HepG2 (cell line): ENCODE data around the gene ATG2A. TPM values are rescaled to one million over a fixed set of nuclear protein-coding genes. Genes with fewer than 3 reads are reported as not detected.

Source experiments
- ATAC-seq: fragments of 200-7000 bp; cut with Tn5 transposase; 3 replicates; pipeline ENCODE4 v1.9.1; 2020; ENCODE audit warnings: mild to moderate bottlenecking, moderate library complexity
- BruUV-seq: library from RNA; stranded (reverse); fragments of 400-500 nt; replicated peaks from 2 replicates; lab custom pipeline; 2021; lab: Mats Ljungman, UMichigan
- CTCF ChIA-PET: fragments of 300-600 bp; formaldehyde crosslinking; extraction: SDS; loops from one replicate; lab custom pipeline; 2021; ENCODE audit warnings: low total read pairs, inconsistent platforms, low intra/inter-chr PET ratio; lab: Yijun Ruan, JAX
- POLR2A ChIA-PET: fragments of 350-600 bp; sonication (Branson Sonifier 250); formaldehyde crosslinking; loops from one replicate; lab custom pipeline; 2020; ENCODE audit warnings: antibody characterized with exemption, inconsistent platforms; lab: Yijun Ruan, JAX
- DNase-seq: peaks from one replicate; pipeline ENCODE4 v3.0.0-alpha.2; 2015; ENCODE audit warnings: low spot score
- FAIRE-seq: peaks from 3 replicates; lab custom pipeline; 2011; peaks lifted over from hg19 to GRCh38; lab: Jason Lieb, UNC
- H2AFZ ChIP-seq: one replicate; pipeline ENCODE4 v1.6.1; 2011; ENCODE audit warnings: low read length, inconsistent platforms
- H3K27ac ChIP-seq: fragments of 300-600 bp; 3 replicates; pipeline ENCODE4 v1.8.0; 2011; ENCODE audit warnings: mixed run types, mild to moderate bottlenecking, mixed read lengths, low read length, inconsistent platforms; ENCODE audit not compliant: insufficient read depth; ENCODE audit errors: extremely low read length
- H3K27me3 ChIP-seq, 2 experiments: fragments of 200-600 bp in 1 of 2; 2 replicates in 1 of 2; 3 replicates in 1 of 2; pipeline versions ENCODE4 v1.6.0 to v1.8.0; 2011; ENCODE audit warnings: low read length in 2 of 2, mild to moderate bottlenecking in 2 of 2, moderate library complexity in 2 of 2, inconsistent platforms in 1 of 2; ENCODE audit not compliant: insufficient read depth in 2 of 2, control insufficient read depth in 1 of 2
- H3K36me3 ChIP-seq, 2 experiments: fragments of 200-600 bp in 1 of 2; replicated peaks in 1 of 2; 2 replicates in 1 of 2; 3 replicates in 1 of 2; pipeline versions ENCODE4 v1.5.1 to v1.8.0; 2011; ENCODE audit warnings: low read length in 2 of 2, inconsistent platforms in 1 of 2; ENCODE audit not compliant: insufficient read depth in 2 of 2, control insufficient read depth in 1 of 2
- H3K4me1 ChIP-seq: 2 replicates; pipeline ENCODE4 v1.5.1; 2012; ENCODE audit warnings: low read length, inconsistent platforms; ENCODE audit not compliant: insufficient read depth
- H3K4me2 ChIP-seq: 2 replicates; pipeline ENCODE4 v1.6.0; 2011; ENCODE audit warnings: low read depth, low read length, inconsistent platforms
- H3K4me3 ChIP-seq, 3 experiments: fragments of 200-600 bp in 1 of 3; sonication (generic), shearing (Covaris generic) in 1 of 3; replicated peaks in 1 of 3; 2 replicates each; pipeline ENCODE4 v1.5.1; 2011 to 2016; ENCODE audit warnings: low read length in 3 of 3, inconsistent platforms in 2 of 3, low read depth in 2 of 3, mild to moderate bottlenecking in 2 of 3, control low read depth in 1 of 3, mixed read lengths in 1 of 3; ENCODE audit not compliant: insufficient read depth in 1 of 3
- H3K79me2 ChIP-seq: one replicate; pipeline ENCODE4 v1.6.1; 2011; ENCODE audit warnings: low read length, inconsistent platforms; ENCODE audit not compliant: insufficient read depth
- H3K9ac ChIP-seq: 2 replicates; pipeline ENCODE4 v1.6.0; 2011; ENCODE audit warnings: mild to moderate bottlenecking, low read depth, low read length, inconsistent platforms; ENCODE audit not compliant: insufficient read depth
- H3K9me3 ChIP-seq: 2 replicates; pipeline ENCODE4 v1.5.1; 2012; ENCODE audit warnings: mild to moderate bottlenecking, low read length
- H4K20me1 ChIP-seq: 2 replicates; pipeline ENCODE4 v1.6.0; 2011; ENCODE audit warnings: inconsistent platforms, mild to moderate bottlenecking, low read length, moderate library complexity; ENCODE audit not compliant: insufficient read depth
- ELF4 ChIP-seq: sonication (generic); formaldehyde crosslinking; IDR thresholded peaks from 2 replicates; pipeline ENCODE4 v1.5.0; 2020; ENCODE audit warnings: missing genetic modification reagents, mild to moderate bottlenecking, moderate library complexity, borderline replicate concordance
- FIP1L1 ChIP-seq: fragments of 200-400 bp; formaldehyde crosslinking; IDR thresholded peaks from 2 replicates; pipeline ENCODE4 v1.6.1; 2018; ENCODE audit warnings: low read depth, mild to moderate bottlenecking, low read length, moderate library complexity, borderline replicate concordance; ENCODE audit not compliant: insufficient read depth
- ZBTB7A ChIP-seq: sonication (generic); formaldehyde crosslinking; IDR thresholded peaks from 2 replicates; pipeline ENCODE4 v1.8.0; 2022; ENCODE audit warnings: mild to moderate bottlenecking, missing genetic modification reagents
- ZNF747 ChIP-seq: sonication (generic); formaldehyde crosslinking; IDR thresholded peaks from 2 replicates; pipeline ENCODE4 v1.8.1; 2023; ENCODE audit warnings: missing genetic modification reagents, mild to moderate bottlenecking, borderline replicate concordance
- ZNF850 ChIP-seq: sonication (generic); formaldehyde crosslinking; conservative IDR thresholded peaks from 2 replicates; pipeline ENCODE4 v1.9.0; 2021; ENCODE audit warnings: mild to moderate bottlenecking, missing genetic modification reagents
- WGBS: methylation state at CpG from one replicate; pipeline ENCODE4 v1.1.6; 2017; ENCODE audit warnings: low lambda C conversion rate; 5-methylcytosine and 5-hydroxymethylcytosine counted together
- in situ Hi-C: cut with HindIII; loops from 2 replicates; pipeline ENCODE4 v1.10.0; 2017; ENCODE audit warnings: low pct_unique_long_range_greater_than_20kb; ENCODE audit not compliant: extremely low pct_ligation_motif_present
- intact Hi-C: fragments of 100-400 bp; cut with micrococcal nuclease; formaldehyde crosslinking; loops from one replicate; pipeline ENCODE4 v1.10.0; 2022; ENCODE audit not compliant: unreplicated experiment
- polyA plus RNA-seq, 8 experiments: library from polyadenylated mRNA; depleted of rRNA in 3 of 8; stranded (reverse) in 7 of 8; unstranded in 1 of 8; fragments of >200 nt; fragmentation: Illumina TruSeq in 4 of 8; extraction: Trizol in 4 of 8; gene quantifications; 2 replicates each; pipeline versions ENCODE4 v1.2.1 to v1.2.3, GENCODE V29; 2011 to 2016; ENCODE audit warnings: low read depth in 4 of 8, missing spikeins in 1 of 8, mixed read lengths in 1 of 8; ENCODE audit not compliant: insufficient read depth in 1 of 8
- total RNA-seq, 5 experiments: library from RNA; depleted of rRNA; stranded (reverse); fragments of >200 nt; fragmentation: Illumina TruSeq; extraction: Trizol; gene quantifications; 2 replicates each; pipeline ENCODE4 v1.2.3, GENCODE V29; 2016; ENCODE audit warnings: low read depth in 1 of 5
- TF ChIP-seq, protein P1 (sequence below): sonication (generic); formaldehyde crosslinking; IDR thresholded peaks from 2 replicates; pipeline ENCODE4 v1.4.0; 2020; ENCODE audit warnings: mild to moderate bottlenecking, missing genetic modification reagents
- TF ChIP-seq, protein P2 (sequence below): fragments of 450-650 bp; IDR thresholded peaks from 2 replicates; pipeline ENCODE4 v1.6.1; 2016

ATG2A gene
- total and polyA plus RNA-seq, 2 of the 13 experiments (the other 11 are each of a cell fraction or from before 2014, with no cell fraction given), result 6.7 to 8.0 TPM

DNA sequence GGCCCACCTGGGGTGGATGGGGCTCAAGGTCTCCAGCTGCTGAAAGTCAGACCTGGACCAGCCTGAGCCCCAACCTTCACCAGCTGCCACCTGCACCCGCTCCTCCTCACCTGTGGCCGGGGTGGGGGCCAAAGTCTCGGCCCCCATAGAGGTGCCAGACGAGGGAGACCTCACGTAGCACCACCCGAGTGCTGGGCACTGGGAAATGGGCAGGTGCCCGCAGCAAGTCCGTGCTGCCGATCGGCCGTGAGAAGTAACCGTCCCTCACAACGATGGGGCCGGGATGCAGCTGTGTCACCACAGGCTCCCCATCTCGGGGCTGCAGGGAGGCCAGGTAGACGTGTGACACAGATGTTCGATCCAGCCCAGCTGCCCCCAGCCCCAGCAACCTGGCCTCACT, 16.2 kb downstream of the ATG2A start:
- H3K36me3 ChIP-seq, result peaks cover 27 to 38% of the 10 kb centered on the region in 2 experiments; a peak in 4 of 5 replicates
- H3K79me2 ChIP-seq, result no peaks in the 10 kb centered on the region
- no peak overlapping the region for H2AFZ ChIP-seq
- no TSS peak for BruUV-seq
- CTCF ChIA-PET, result no interaction called here
- no peaks in the 10 kb centered on the region for H3K4me1 ChIP-seq
- H3K27ac ChIP-seq, result no peak overlapping the region
- H3K9me3 ChIP-seq, result no peaks in the 10 kb centered on the region
- intact Hi-C loops (no loop called here), in situ Hi-C loops (no loop called here)
- H3K9ac ChIP-seq, result no peak overlapping the region
- no peak for TF ChIP-seq ELF4 (CRISPR knock-in tag)
- TF ChIP-seq, protein P1, sequence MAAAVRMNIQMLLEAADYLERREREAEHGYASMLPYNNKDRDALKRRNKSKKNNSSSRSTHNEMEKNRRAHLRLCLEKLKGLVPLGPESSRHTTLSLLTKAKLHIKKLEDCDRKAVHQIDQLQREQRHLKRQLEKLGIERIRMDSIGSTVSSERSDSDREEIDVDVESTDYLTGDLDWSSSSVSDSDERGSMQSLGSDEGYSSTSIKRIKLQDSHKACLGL (CRISPR knock-in tag), result no peak
- no peak for TF ChIP-seq FIP1L1
- TF ChIP-seq ZBTB7A, result no peak
- no peak for TF ChIP-seq ZNF850 (CRISPR knock-in tag)
- no peak for TF ChIP-seq ZNF747 (CRISPR knock-in tag)
- TF ChIP-seq, protein P2, sequence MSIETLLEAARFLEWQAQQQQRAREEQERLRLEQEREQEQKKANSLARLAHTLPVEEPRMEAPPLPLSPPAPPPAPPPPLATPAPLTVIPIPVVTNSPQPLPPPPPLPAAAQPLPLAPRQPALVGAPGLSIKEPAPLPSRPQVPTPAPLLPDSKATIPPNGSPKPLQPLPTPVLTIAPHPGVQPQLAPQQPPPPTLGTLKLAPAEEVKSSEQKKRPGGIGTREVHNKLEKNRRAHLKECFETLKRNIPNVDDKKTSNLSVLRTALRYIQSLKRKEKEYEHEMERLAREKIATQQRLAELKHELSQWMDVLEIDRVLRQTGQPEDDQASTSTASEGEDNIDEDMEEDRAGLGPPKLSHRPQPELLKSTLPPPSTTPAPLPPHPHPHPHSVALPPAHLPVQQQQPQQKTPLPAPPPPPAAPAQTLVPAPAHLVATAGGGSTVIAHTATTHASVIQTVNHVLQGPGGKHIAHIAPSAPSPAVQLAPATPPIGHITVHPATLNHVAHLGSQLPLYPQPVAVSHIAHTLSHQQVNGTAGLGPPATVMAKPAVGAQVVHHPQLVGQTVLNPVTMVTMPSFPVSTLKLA, result no peak
- H3K4me2 ChIP-seq, result no peak overlapping the region
- WGBS, result 96% methylated on average over 10 of the region's 17 CpGs
- no peaks in the 10 kb centered on the region for H3K27me3 ChIP-seq
- FAIRE-seq (no peak), DNase-seq (no peak), ATAC-seq (no peak)
- no peaks in the 10 kb centered on the region for H4K20me1 ChIP-seq
- no peak overlapping the region for H3K4me3 ChIP-seq
- POLR2A ChIA-PET, result interaction anchor here (1.3 kb wide), 1 partner anchor 16 kb away, joined by 6 read pairs; no protein-coding TSS in a partner anchor
